Prostate gland (tissue), 2 donors: ENCODE results near the gene HECW1. TPM values are rescaled to one million over a fixed set of nuclear protein-coding genes. Genes with fewer than 3 reads are reported as not detected.

ENCODE experiments used
- DNase-seq: peaks from one replicate; pipeline ENCODE4 v3.0.0-alpha.2; 2019; ENCODE audit warnings: low spot score
- H3K27ac ChIP-seq, 2 donors: fragments of 200-600 bp; sonication (generic); 2 replicates each; pipeline ENCODE4 v1.5.1; 2017 to 2019
- H3K27me3 ChIP-seq: fragments of 200-600 bp; sonication (generic); replicated peaks from 2 replicates; pipeline ENCODE4 v1.5.1; 2019; ENCODE audit not compliant: insufficient read depth
- H3K36me3 ChIP-seq, 2 donors: fragments of 200-600 bp; sonication (generic); 1 replicate in 1 of 2; 2 replicates in 1 of 2; pipeline versions ENCODE4 v1.5.1 to v1.8.1; 2017 to 2019
- H3K4me1 ChIP-seq: fragments of 200-600 bp; sonication (generic); replicated peaks from 2 replicates; pipeline ENCODE4 v1.5.1; 2019
- H3K4me3 ChIP-seq, 2 donors: fragments of 200-600 bp; sonication (generic); 2 replicates each; pipeline ENCODE4 v1.5.1; 2017 to 2019
- H3K9me3 ChIP-seq: fragments of 200-600 bp; sonication (generic); 2 replicates; pipeline ENCODE4 v1.5.1; 2017
- CTCF ChIP-seq, 4 experiments: fragments of 200-600 bp in 2 of 4; fragments of 450-650 bp in 2 of 4; sonication (generic) in 2 of 4; IDR thresholded peaks; 1 replicate in 3 of 4; 2 replicates in 1 of 4; pipeline ENCODE4 v1.5.1; 2016 to 2019; ENCODE audit warnings: antibody characterized with exemption in 4 of 4, mild to moderate bottlenecking in 2 of 4, moderate library complexity in 2 of 4
- POLR2A ChIP-seq: fragments of 450-650 bp; IDR thresholded peaks from one replicate; pipeline ENCODE4 v1.6.1; 2016; ENCODE audit warnings: antibody characterized with exemption, mild to moderate bottlenecking
- POLR2AphosphoS5 ChIP-seq: sonication (generic); formaldehyde crosslinking; IDR thresholded peaks from one replicate; pipeline ENCODE4 v1.6.1; 2017; ENCODE audit warnings: antibody characterized with exemption
- WGBS: methylation state at CpG from one replicate; pipeline ENCODE4 v1.1.5; 2018; 5-methylcytosine and 5-hydroxymethylcytosine counted together
- intact Hi-C: fragments of 100-400 bp; cut with DNase I; formaldehyde crosslinking; loops from one replicate; pipeline ENCODE4 v1.14.2; 2022
- total RNA-seq, 2 donors: library from RNA; depleted of rRNA; stranded (reverse); fragments of >200 nt; gene quantifications; one replicate each; pipeline ENCODE4 v1.1.0, GENCODE V29; 2016

Gene HECW1
- total RNA-seq, 2 donors from 2014 or later = 1.4 to 10.3 TPM

DNA sequence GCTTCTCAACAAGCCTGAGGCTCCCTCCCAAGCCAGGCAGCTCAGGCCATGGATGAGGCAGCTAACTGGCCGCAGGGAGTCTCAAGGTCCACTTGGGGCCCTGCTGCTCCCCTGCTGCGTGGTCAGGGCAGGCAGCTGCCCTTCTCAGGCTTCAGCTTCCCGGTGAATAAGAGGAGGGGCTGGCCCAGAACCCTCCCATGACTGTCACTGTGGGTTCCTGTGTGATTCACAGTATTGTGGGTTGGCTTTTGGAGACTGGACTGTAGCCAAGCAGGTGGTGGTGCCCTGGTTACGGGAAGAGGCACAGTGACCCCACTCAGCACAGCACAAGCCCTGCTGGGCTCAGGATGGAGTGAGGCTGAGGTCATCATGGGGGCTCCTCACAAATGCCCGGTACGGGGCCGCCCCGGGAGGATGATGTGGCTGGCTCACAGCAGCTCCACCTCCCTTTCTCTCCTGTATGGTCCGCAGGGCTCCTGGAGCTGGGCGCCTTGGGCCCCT lies 189.8 kb downstream of the HECW1 start:
- H3K36me3 ChIP-seq = no peaks in the 10 kb centered on the region
- DNase-seq = no peak
- no peak overlapping the region for H3K4me3 ChIP-seq
- 71% methylated on average over 10 of the region's 10 CpGs for WGBS
- H3K27ac ChIP-seq = no peak overlapping the region
- no peaks in the 10 kb centered on the region for H3K9me3 ChIP-seq
- no peaks in the 10 kb centered on the region for H3K27me3 ChIP-seq
- no peaks in the 10 kb centered on the region for H3K4me1 ChIP-seq
- intact Hi-C loops = no loop called here
- TF ChIP-seq POLR2A (no peak), CTCF (IDR thresholded peaks at IDR 0.05) (no peak), POLR2AphosphoS5 (no peak)

DNA sequence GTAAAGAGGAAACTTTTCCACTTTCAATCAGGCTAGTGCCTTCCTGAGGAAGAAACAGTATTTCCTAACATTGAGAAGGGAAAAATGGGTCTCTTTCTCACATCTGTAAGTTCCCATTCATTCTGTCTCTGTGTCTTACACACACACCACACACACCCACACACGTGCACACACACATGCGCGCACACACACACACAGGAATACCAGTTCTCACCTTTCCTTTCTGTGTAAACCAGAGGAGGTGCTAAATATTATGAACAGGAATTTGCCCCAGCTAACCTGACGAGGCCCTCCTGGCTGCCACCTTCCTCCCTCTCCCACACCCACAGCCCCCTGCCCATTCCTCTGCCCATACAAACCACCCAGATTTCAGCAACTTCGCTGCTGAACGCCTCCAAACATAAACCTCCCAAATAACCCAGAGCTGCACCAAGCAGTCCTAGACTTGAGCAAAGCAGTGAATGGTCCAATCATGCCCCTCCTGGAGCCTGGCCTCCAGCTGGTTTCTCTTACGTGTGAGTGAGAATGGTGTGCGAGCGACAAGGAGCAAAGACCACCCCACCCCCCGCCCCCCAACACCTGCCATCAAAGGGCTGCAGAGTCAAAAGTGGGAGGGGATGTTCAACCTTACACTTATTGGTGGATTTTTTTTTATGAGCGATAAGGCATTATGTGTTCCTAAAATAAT lies 190.5 kb downstream of the HECW1 start:
- no peaks in the 10 kb centered on the region for H3K27me3 ChIP-seq
- TF ChIP-seq CTCF (IDR thresholded peaks at IDR 0.05) (no peak), POLR2AphosphoS5 (no peak), POLR2A (no peak)
- no peak overlapping the region for H3K4me3 ChIP-seq
- no peaks in the 10 kb centered on the region for H3K36me3 ChIP-seq
- no peak for DNase-seq
- WGBS = 35% methylated on average over 11 of the region's 11 CpGs
- no peak overlapping the region for H3K27ac ChIP-seq
- H3K4me1 ChIP-seq = no peaks in the 10 kb centered on the region
- intact Hi-C loops = no loop called here
- H3K9me3 ChIP-seq = no peaks in the 10 kb centered on the region

DNA sequence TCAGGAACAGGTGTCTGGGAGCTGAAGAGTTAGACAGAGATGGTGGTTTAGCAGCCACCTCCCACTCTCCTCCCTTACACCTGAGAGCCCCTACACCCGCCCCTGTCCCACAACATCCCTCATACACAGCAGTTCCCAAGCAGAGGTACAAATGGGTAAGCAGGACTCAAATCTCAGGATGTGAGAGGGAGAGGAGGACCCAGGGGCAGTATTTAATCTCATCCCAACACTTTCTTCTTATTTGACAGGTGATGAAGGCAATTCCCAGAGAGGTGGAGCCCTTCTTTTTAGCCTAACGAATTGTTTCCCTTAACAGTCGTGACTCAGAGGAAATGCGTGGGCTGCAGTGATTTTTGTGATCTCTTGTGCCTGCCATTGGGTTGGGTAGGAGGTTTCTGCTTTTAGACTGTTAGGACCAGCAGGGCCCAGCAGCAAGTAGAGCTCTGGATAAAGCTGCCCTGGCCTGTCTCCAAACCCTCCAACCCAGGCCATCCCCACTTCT lies 191.3 kb downstream of the HECW1 start:
- Histone ChIP-seq H3K9me3 (no peaks in the 10 kb centered on the region), H3K36me3 (no peaks in the 10 kb centered on the region), H3K4me1 (no peaks in the 10 kb centered on the region), H3K27ac (no peak overlapping the region), H3K27me3 (no peaks in the 10 kb centered on the region), H3K4me3 (no peak overlapping the region)
- no peak for DNase-seq
- WGBS = 55% methylated on average over 4 of the region's 4 CpGs
- no peak for TF ChIP-seq POLR2A
- no peak for TF ChIP-seq CTCF (IDR thresholded peaks at IDR 0.05)
- TF ChIP-seq POLR2AphosphoS5 = no peak
- intact Hi-C loops = no loop called here

GRCh38 chr7:43306404-43306803 lies 194.0 kb downstream of the HECW1 start:
- Histone ChIP-seq H3K27me3 (no peaks in the 10 kb centered on the region), H3K27ac (no peak overlapping the region), H3K4me1 (no peaks in the 10 kb centered on the region), H3K4me3 (no peak overlapping the region), H3K9me3 (no peaks in the 10 kb centered on the region), H3K36me3 (no peaks in the 10 kb centered on the region)
- no peak for TF ChIP-seq CTCF (IDR thresholded peaks at IDR 0.05)
- DNase-seq = no peak
- WGBS = 90% methylated on average over 5 of the region's 5 CpGs
- intact Hi-C loops = no loop called here

DNA sequence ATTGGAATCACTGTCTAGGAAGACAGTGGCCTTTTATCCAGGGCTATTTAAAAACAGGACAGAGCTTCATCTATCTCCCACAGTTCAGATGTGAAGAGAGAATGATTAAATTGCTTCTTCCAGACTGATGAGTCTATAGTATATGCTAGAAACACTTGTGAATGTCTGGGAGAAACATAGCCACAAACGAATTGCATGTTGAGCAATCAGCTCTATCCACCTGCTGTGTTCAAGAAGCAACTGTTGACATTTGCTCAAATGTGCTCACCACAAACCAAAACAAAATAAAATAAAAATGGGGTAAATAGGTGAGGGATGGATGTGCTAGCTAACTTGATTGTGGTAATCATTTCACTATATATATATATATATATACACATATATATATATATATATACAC lies 195.1 kb downstream of the HECW1 start:
- Histone ChIP-seq H3K36me3 (no peaks in the 10 kb centered on the region), H3K4me1 (no peaks in the 10 kb centered on the region), H3K27ac (no peak overlapping the region), H3K27me3 (no peaks in the 10 kb centered on the region), H3K4me3 (no peak overlapping the region), H3K9me3 (no peaks in the 10 kb centered on the region)
- no peak for DNase-seq
- TF ChIP-seq CTCF (IDR thresholded peaks at IDR 0.05) = no peak
- TF ChIP-seq POLR2AphosphoS5 = no peak
- TF ChIP-seq POLR2A = no peak
- intact Hi-C loops = no loop called here
- 63% methylated on average over 1 of the region's 1 CpG for WGBS
